HL-60/S4 treated with phorbol 12-myristate 13-acetate at 8.2 ng/mL for 4 days and 3 days (cell line): ENCODE measurements around the gene LEMD2.

ENCODE experiments used
- in situ Hi-C: fragments of 300-500 bp; cut with MboI; formaldehyde crosslinking; loops from 2 replicates; pipeline ENCODE4 v1.15.0; 2022; ENCODE audit warnings: low sequenced_read_pairs

LEMD2 gene

GRCh38 chr6:33820243-33820642, 31.3 kb upstream of the LEMD2 start:
- in situ Hi-C loops: no loop called here

GRCh38 chr6:33819021-33819420, 30.1 kb upstream of the LEMD2 start:
- in situ Hi-C loops: no loop called here

- in situ Hi-C loops: no loop called here
Observed at GRCh38 chr6:33818293-33818692, 29.4 kb upstream of the LEMD2 start.

- in situ Hi-C loops: no loop called here
Observed at GRCh38 chr6:33817489-33817888, 28.6 kb upstream of the LEMD2 start.

- in situ Hi-C loops: no loop called here
Observed at GRCh38 chr6:33816911-33817310, 28.0 kb upstream of the LEMD2 start.

- in situ Hi-C loops: no loop called here
Observed at GRCh38 chr6:33815854-33816253, 26.9 kb upstream of the LEMD2 start.

GRCh38 chr6:33813990-33814985, 25.4 kb upstream of the LEMD2 start:
- in situ Hi-C loops: no loop called here

- in situ Hi-C loops: no loop called here
Observed at GRCh38 chr6:33813246-33813904, 24.4 kb upstream of the LEMD2 start.

- in situ Hi-C loops: no loop called here
Observed at GRCh38 chr6:33812669-33813068, 23.7 kb upstream of the LEMD2 start.

- in situ Hi-C loops: no loop called here
Observed at GRCh38 chr6:33809594-33809993, 20.7 kb upstream of the LEMD2 start.

GRCh38 chr6:33808641-33809180, 19.8 kb upstream of the LEMD2 start:
- in situ Hi-C loops: no loop called here

GRCh38 chr6:33807606-33808005, 18.7 kb upstream of the LEMD2 start:
- in situ Hi-C loops: no loop called here

- in situ Hi-C loops: no loop called here
Observed at GRCh38 chr6:33806841-33807240, 17.9 kb upstream of the LEMD2 start.

GRCh38 chr6:33803571-33804053, 14.7 kb upstream of the LEMD2 start, which contains the start of gene MLN:
Gene MLN (minus strand): TSS chr6:33804003. CDS start chr6:33801163, 2,840 bp downstream.
- in situ Hi-C loops: no loop called here

GRCh38 chr6:33802186-33802958, 13.4 kb upstream of the LEMD2 start:
- in situ Hi-C loops: no loop called here

- in situ Hi-C loops: no loop called here
Observed at GRCh38 chr6:33801611-33802010, 12.7 kb upstream of the LEMD2 start.

GRCh38 chr6:33800248-33800969, 11.5 kb upstream of the LEMD2 start:
- in situ Hi-C loops: no loop called here

- in situ Hi-C loops: no loop called here
Observed at GRCh38 chr6:33799454-33800113, 10.7 kb upstream of the LEMD2 start.

GRCh38 chr6:33798343-33798848, 9.5 kb upstream of the LEMD2 start:
- in situ Hi-C loops: no loop called here
